ENCODE data around the gene ADCY10. TPM values are rescaled to one million over a fixed set of nuclear protein-coding genes. Genes with fewer than 3 reads are reported as not detected.
"Not testable (repeated sequence)": the region's sequence is repeated elsewhere in the genome, so short reads cannot be mapped to it uniquely, and the experiment has no call there.

ADCY10 gene
- total and polyA plus RNA-seq, 9 of the 15 experiments (the other 6 are each of a cell fraction or from before 2014, with no cell fraction given) = 0.08 to 0.86 (median 0.22) TPM

DNA sequence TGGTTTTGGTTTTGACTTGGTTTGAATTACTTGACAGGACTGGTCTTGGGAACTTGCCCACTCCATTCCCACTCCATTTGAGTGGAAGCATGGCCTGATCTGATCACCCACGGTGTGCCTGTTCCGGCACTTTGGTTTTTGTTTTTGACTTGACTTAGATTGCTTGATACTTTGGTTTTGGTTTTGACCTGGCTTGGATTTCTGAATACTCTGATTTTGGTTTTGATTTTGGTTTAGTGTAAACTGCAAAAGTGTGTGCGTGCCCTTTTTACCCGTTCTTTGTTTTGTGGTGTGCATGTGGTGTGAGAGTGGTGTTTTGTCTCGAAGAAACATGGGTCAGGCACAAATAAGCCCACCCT is 50.0 kb downstream of the ADCY10 start (continued):
- TF ChIP-seq, protein P1, sequence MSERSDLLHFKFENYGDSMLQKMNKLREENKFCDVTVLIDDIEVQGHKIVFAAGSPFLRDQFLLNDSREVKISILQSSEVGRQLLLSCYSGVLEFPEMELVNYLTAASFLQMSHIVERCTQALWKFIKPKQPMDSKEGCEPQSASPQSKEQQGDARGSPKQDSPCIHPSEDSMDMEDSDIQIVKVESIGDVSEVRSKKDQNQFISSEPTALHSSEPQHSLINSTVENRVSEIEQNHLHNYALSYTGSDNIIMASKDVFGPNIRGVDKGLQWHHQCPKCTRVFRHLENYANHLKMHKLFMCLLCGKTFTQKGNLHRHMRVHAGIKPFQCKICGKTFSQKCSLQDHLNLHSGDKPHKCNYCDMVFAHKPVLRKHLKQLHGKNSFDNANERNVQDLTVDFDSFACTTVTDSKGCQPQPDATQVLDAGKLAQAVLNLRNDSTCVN (CRISPR knock-in tag; IDR thresholded peaks at IDR 0.05) = 0 out of 2 replicates have a peak, but pooled peaks have one; percentile 47
- no peak for TF ChIP-seq ZNF316 (IDR thresholded peaks at IDR 0.05)
- peak in 1 of 2 experiments; percentile 45; a peak in 1 of 4 replicates for TF ChIP-seq SIN3A (IDR thresholded peaks at IDR 0.05; ENCODE audit: borderline replicate concordance in 2 of 2, control insufficient read depth in 1 of 2, low read depth in 2 of 2, low read length in 2 of 2)

DNA sequence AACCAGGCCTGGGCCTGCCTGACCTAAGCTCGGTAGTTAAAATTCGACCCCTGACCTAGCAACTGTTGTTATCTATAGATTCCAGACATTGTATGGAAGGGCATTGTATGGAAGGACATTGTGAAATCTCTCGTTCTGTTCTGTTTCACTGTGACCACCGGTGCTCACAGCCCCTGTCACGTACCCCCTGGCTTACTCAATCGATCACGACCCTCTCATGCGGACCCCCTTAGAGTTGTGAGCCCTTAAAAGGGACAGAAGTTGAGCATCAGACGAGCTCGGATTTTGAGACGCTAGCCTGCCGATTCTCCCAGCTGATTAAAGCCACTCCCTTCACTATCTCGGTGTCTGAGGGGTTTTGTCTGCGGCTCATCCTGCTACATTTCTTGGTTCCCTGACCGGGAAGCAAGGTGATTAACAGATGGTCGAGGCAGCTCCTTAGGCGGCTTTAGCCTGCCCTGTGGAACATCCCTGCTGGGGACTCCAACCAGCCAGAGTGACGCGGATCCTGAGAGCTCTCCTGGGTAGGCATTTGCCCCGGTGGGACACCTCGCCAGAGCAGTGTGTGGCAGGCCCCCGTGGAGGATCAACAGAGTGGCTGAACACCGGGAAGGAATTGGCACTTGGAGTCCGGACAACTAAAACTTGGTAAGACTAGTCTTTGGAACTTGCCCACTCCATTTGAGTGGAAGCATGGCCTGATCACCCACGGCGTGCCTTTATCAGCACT is 50.6 kb downstream of the ADCY10 start:
- H3K36me3 ChIP-seq (ENCODE audit: control insufficient read depth, insufficient read depth, low read length); in situ Hi-C loops (cut with MboI); CTCF ChIA-PET (ENCODE audit: low intra/inter-chr PET ratio); H3K9me3 ChIP-seq (replicated peaks; ENCODE audit: control insufficient read depth, insufficient read depth, low read depth, low read length); BruUV-seq (replicated peaks); H4K20me1 ChIP-seq (replicated peaks; ENCODE audit: control insufficient read depth, insufficient read depth, low read length); H3K9me1 ChIP-seq (ENCODE audit: control insufficient read depth, insufficient read depth, low read length); H3K27me3 ChIP-seq (ENCODE audit: control insufficient read depth in 2 of 2, insufficient read depth in 2 of 2, low read length in 2 of 2); TF ChIP-seq TEAD4 (CRISPR knock-in tag; IDR thresholded peaks at IDR 0.05; ENCODE audit: borderline replicate concordance): not testable (repeated sequence)
- WGBS (ENCODE audit: insufficient coverage, low coverage, missing lambda C conversion rate) = under 1% methylated on average over 26 of the region's 26 CpGs
- Histone ChIP-seq H3K4me1 (replicated peaks in 1 of 2; ENCODE audit: control insufficient read depth in 2 of 2, insufficient read depth in 2 of 2, low read length in 2 of 2) (peaks cover 21 to 45% of the 10 kb centered on the region in 2 experiments; a peak in 4 of 5 replicates), H3K79me2 (ENCODE audit: control insufficient read depth, insufficient read depth, low read length) (peaks cover 44% of the 10 kb centered on the region), H3K9ac (ENCODE audit: insufficient read depth in 1 of 2, low read depth in 2 of 2, low read length in 2 of 2) (peak overlapping the region; percentile 75 to 88), H3K4me2 (ENCODE audit: insufficient read depth, low read length) (peak overlapping the region; percentile 78), H3K27ac (ENCODE audit: extremely low read depth, low read depth, low read length) (peak overlapping the region; percentile 64), H2AFZ (ENCODE audit: low read depth, low read length) (peak overlapping the region; percentile 61), H3K4me3 (peak overlapping the region; percentile 43)
- DNase-seq (ENCODE audit: extremely low read depth in 1 of 4, low spot score in 3 of 4) (peak in 1 of 4 experiments; percentile 72), FAIRE-seq (peak; percentile 61), ATAC-seq (peak; percentile 24)
- intact Hi-C loops (cut with micrococcal nuclease) = loop anchor here (10.0 kb wide), 1 partner anchor 229 kb away; the partner anchor contains the start of gene RCSD1
- POLR2A ChIA-PET = interaction anchor here (1.0 kb wide), 1 partner anchor 10 kb away, joined by 4 read pairs; no protein-coding TSS in a partner anchor
- TF ChIP-seq, protein P2, sequence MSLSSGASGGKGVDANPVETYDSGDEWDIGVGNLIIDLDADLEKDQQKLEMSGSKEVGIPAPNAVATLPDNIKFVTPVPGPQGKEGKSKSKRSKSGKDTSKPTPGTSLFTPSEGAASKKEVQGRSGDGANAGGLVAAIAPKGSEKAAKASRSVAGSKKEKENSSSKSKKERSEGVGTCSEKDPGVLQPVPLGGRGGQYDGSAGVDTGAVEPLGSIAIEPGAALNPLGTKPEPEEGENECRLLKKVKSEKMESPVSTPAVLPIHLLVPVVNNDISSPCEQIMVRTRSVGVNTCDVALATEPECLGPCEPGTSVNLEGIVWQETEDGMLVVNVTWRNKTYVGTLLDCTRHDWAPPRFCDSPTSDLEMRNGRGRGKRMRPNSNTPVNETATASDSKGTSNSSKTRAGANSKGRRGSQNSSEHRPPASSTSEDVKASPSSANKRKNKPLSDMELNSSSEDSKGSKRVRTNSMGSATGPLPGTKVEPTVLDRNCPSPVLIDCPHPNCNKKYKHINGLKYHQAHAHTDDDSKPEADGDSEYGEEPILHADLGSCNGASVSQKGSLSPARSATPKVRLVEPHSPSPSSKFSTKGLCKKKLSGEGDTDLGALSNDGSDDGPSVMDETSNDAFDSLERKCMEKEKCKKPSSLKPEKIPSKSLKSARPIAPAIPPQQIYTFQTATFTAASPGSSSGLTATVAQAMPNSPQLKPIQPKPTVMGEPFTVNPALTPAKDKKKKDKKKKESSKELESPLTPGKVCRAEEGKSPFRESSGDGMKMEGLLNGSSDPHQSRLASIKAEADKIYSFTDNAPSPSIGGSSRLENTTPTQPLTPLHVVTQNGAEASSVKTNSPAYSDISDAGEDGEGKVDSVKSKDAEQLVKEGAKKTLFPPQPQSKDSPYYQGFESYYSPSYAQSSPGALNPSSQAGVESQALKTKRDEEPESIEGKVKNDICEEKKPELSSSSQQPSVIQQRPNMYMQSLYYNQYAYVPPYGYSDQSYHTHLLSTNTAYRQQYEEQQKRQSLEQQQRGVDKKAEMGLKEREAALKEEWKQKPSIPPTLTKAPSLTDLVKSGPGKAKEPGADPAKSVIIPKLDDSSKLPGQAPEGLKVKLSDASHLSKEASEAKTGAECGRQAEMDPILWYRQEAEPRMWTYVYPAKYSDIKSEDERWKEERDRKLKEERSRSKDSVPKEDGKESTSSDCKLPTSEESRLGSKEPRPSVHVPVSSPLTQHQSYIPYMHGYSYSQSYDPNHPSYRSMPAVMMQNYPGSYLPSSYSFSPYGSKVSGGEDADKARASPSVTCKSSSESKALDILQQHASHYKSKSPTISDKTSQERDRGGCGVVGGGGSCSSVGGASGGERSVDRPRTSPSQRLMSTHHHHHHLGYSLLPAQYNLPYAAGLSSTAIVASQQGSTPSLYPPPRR (CRISPR knock-in tag; IDR thresholded peaks at IDR 0.05; ENCODE audit: borderline replicate concordance) = 0 out of 2 replicates have a peak, but pooled peaks have one; percentile 41
- peak; percentile 70 for TF ChIP-seq SMARCA4 (IDR thresholded peaks at IDR 0.05)
- TF ChIP-seq, protein P3, sequence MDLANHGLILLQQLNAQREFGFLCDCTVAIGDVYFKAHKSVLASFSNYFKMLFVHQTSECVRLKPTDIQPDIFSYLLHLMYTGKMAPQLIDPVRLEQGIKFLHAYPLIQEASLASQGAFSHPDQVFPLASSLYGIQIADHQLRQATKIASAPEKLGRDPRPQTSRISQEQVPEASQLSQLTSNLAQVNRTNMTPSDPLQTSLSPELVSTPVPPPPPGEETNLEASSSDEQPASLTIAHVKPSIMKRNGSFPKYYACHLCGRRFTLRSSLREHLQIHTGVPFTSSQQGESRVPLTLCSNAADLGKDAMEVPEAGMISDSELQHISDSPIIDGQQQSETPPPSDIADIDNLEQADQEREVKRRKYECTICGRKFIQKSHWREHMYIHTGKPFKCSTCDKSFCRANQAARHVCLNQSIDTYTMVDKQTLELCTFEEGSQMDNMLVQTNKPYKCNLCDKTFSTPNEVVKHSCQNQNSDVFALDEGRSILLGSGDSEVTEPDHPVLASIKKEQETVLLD (IDR thresholded peaks at IDR 0.05) = peak; percentile 58
- TF ChIP-seq ETV1 (tag; conservative IDR thresholded peaks at IDR 0.05; ENCODE audit: low read depth) = peak; percentile 57; the same call in 1 of the 2 replicates
- peak; percentile 41; the same call in 1 of the 2 replicates for TF ChIP-seq HDAC2 (IDR thresholded peaks at IDR 0.05)
- 0 out of 2 replicates have a peak, but pooled peaks have one; percentile 68 for TF ChIP-seq MTA3 (IDR thresholded peaks at IDR 0.05; ENCODE audit: borderline replicate concordance)
- TF ChIP-seq TEAD4 (IDR thresholded peaks at IDR 0.05; ENCODE audit: low read length) = peak; percentile 57; the same call in 1 of the 2 replicates
- TF ChIP-seq KDM4B (IDR thresholded peaks at IDR 0.05; ENCODE audit: borderline replicate concordance in 2 of 2, low read depth in 1 of 2) = 0 out of 4 replicates have a peak, but pooled peaks of 1 of the 2 experiments have one; percentile 43
